Upper lobe of left lung (tissue), 4 donors: ENCODE measurements around the gene SERTAD2.

Experiments
- EP300 ChIP-seq, 4 donors: sonication (generic); formaldehyde crosslinking; IDR thresholded peaks; one replicate each; pipeline ENCODE4 v1.5.1; 2017; ENCODE audit warnings: antibody characterized with exemption in 4 of 4, control low read depth in 2 of 4
- POLR2A ChIP-seq, 4 donors: fragments of 450-650 bp; IDR thresholded peaks; one replicate each; pipeline ENCODE4 v1.5.1; 2016 to 2017; ENCODE audit warnings: antibody characterized with exemption in 4 of 4, mild to moderate bottlenecking in 2 of 4
- POLR2AphosphoS5 ChIP-seq, 2 donors: sonication (generic); formaldehyde crosslinking; IDR thresholded peaks; one replicate each; pipeline ENCODE4 v1.5.1; 2017; ENCODE audit warnings: antibody characterized with exemption in 2 of 2
- TF ChIP-seq, protein P1 (sequence below), 6 experiments: fragments of 450-650 bp in 4 of 6; fragments of 200-600 bp in 2 of 6; sonication (generic) in 2 of 6; IDR thresholded peaks; one replicate each; pipeline ENCODE4 v1.5.1; 2016 to 2019; ENCODE audit warnings: antibody characterized with exemption in 6 of 6

GRCh38 chr2:64632835-64633819 lies 20.6 kb downstream of the SERTAD2 start:
- TF ChIP-seq, protein P1, sequence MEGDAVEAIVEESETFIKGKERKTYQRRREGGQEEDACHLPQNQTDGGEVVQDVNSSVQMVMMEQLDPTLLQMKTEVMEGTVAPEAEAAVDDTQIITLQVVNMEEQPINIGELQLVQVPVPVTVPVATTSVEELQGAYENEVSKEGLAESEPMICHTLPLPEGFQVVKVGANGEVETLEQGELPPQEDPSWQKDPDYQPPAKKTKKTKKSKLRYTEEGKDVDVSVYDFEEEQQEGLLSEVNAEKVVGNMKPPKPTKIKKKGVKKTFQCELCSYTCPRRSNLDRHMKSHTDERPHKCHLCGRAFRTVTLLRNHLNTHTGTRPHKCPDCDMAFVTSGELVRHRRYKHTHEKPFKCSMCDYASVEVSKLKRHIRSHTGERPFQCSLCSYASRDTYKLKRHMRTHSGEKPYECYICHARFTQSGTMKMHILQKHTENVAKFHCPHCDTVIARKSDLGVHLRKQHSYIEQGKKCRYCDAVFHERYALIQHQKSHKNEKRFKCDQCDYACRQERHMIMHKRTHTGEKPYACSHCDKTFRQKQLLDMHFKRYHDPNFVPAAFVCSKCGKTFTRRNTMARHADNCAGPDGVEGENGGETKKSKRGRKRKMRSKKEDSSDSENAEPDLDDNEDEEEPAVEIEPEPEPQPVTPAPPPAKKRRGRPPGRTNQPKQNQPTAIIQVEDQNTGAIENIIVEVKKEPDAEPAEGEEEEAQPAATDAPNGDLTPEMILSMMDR (IDR thresholded peaks at IDR 0.05) = no peak
- TF ChIP-seq POLR2A (IDR thresholded peaks at IDR 0.05) = no peak
- TF ChIP-seq EP300 (IDR thresholded peaks at IDR 0.05) = no peak
- no peak for TF ChIP-seq POLR2AphosphoS5 (IDR thresholded peaks at IDR 0.05)
